ENCODE measurements around the gene KANK3. TPM values are rescaled to one million over a fixed set of nuclear protein-coding genes. Genes with fewer than 3 reads are reported as not detected.

The KANK3 gene
- total and polyA plus RNA-seq, 9 of the 15 experiments (the other 6 are each of a cell fraction or from before 2014, with no cell fraction given) = 0.03 to 0.40 (median 0.08) TPM; not detected in 6

GRCh38 chr19:8379156-8379891, 36.3 kb upstream of the KANK3 start (continued):
- peak; percentile 61 for TF ChIP-seq MAFG (tag; conservative IDR thresholded peaks at IDR 0.05)

GRCh38 chr19:8377598-8377997, 34.5 kb upstream of the KANK3 start:
- no peaks in the 10 kb centered on the region; the same call in 2 of the 3 replicates for H3K79me2 ChIP-seq (ENCODE audit: control insufficient read depth, insufficient read depth, low read length)
- H3K27me3 ChIP-seq (ENCODE audit: control insufficient read depth in 2 of 2, insufficient read depth in 2 of 2, low read length in 2 of 2) = no peaks in the 10 kb centered on the region
- H3K9me1 ChIP-seq (ENCODE audit: control insufficient read depth, insufficient read depth, low read length) = no peaks in the 10 kb centered on the region
- H2AFZ ChIP-seq (ENCODE audit: low read depth, low read length) = no peak overlapping the region
- no peak for FAIRE-seq
- intact Hi-C loops (cut with micrococcal nuclease) = no loop called here
- TF ChIP-seq ZNF551 (CRISPR knock-in tag; IDR thresholded peaks at IDR 0.05) (no peak), CAMTA2 (CRISPR knock-in tag; conservative IDR thresholded peaks at IDR 0.05) (no peak), LEF1 (IDR thresholded peaks at IDR 0.05) (no peak), RBM25 (IDR thresholded peaks at IDR 0.05; ENCODE audit: low read depth, low read length, severe bottlenecking) (no peak), ZNF232 (CRISPR knock-in tag; IDR thresholded peaks at IDR 0.05) (no peak), MEF2A (IDR thresholded peaks at IDR 0.05; ENCODE audit: control insufficient read depth, low read depth, low read length) (no peak), SP2 (IDR thresholded peaks at IDR 0.05; ENCODE audit: extremely low read depth, low read depth, low read length, poor library complexity, severe bottlenecking) (no peak), YBX1 (IDR thresholded peaks at IDR 0.05) (no peak), MTA1 (IDR thresholded peaks at IDR 0.05; ENCODE audit: borderline replicate concordance) (no peak), MNT (conservative IDR thresholded peaks at IDR 0.05) (no peak)
- no peak overlapping the region for H3K27ac ChIP-seq (ENCODE audit: extremely low read depth, low read depth, low read length)
- no peaks in the 10 kb centered on the region for H3K36me3 ChIP-seq (ENCODE audit: control insufficient read depth, insufficient read depth, low read length)
- H3K4me3 ChIP-seq = no peak overlapping the region
- H3K4me2 ChIP-seq (ENCODE audit: insufficient read depth, low read length) = no peak overlapping the region
- H3K9ac ChIP-seq (ENCODE audit: insufficient read depth in 1 of 2, low read depth in 2 of 2, low read length in 2 of 2) = no peak overlapping the region
- H3K9me3 ChIP-seq (replicated peaks; ENCODE audit: control insufficient read depth, insufficient read depth, low read depth, low read length) = peaks cover 5% of the 10 kb centered on the region; the same call in 1 of the 2 replicates
- no peaks in the 10 kb centered on the region for H4K20me1 ChIP-seq (replicated peaks; ENCODE audit: control insufficient read depth, insufficient read depth, low read length)
- in situ Hi-C loops (cut with MboI) = no loop called here
- peaks cover 0 to 7% of the 10 kb centered on the region in 2 experiments; a peak in 4 of 5 replicates for H3K4me1 ChIP-seq (replicated peaks in 1 of 2; ENCODE audit: control insufficient read depth in 2 of 2, insufficient read depth in 2 of 2, low read length in 2 of 2)
- CTCF ChIA-PET (ENCODE audit: low intra/inter-chr PET ratio) = interaction anchor here (0.6 kb wide), 1 partner anchor 13 kb away, joined by 4 read pairs; no protein-coding TSS in a partner anchor
- no peak for ATAC-seq
- BruUV-seq (replicated peaks) = no TSS peak
- WGBS (ENCODE audit: insufficient coverage, low coverage, missing lambda C conversion rate) = 33% methylated on average over 1 of the region's 1 CpG
- POLR2A ChIA-PET = interaction anchor here (2.9 kb wide), 1 partner anchor 12 kb away, joined by 6 read pairs; the partner anchor contains the start of gene RAB11B
- DNase-seq (ENCODE audit: extremely low read depth in 1 of 4, low spot score in 3 of 4) = no peak

All from K562 (cell line).